ENCODE measurements around the gene ETAA1. TPM values are rescaled to one million over a fixed set of nuclear protein-coding genes. Genes with fewer than 3 reads are reported as not detected.
A peak's percentile ranks its signal among the peaks of the same experiment; 100 is the strongest.

The ETAA1 gene
- total and polyA plus RNA-seq, 2 of the 13 experiments (the other 11 are each of a cell fraction or from before 2014, with no cell fraction given), result 9.1 to 16.2 TPM

DNA sequence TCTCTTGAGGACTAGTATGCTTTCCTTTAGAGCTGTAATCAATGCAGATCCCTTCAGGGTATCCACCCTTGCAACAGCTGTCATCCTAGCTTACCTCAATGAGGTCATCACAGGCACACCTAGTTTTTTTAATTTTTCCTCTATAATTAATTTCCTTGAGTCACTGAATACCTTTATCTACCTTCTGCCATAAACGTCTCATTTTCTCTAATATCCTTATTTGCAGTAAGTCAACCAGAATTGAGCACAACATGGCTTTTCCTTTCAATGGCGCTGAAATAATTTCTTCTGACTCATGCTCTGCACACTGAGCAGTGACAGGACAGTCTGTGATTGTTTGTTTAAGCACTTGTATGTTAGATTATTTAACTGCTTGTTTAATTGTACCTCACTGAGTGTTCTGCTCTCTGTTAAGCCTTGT, 49.4 kb downstream of the ETAA1 start:
- in situ Hi-C loops (cut with HindIII; ENCODE audit: extremely low pct_ligation_motif_present, low pct_unique_long_range_greater_than_20kb), result no loop called here

DNA sequence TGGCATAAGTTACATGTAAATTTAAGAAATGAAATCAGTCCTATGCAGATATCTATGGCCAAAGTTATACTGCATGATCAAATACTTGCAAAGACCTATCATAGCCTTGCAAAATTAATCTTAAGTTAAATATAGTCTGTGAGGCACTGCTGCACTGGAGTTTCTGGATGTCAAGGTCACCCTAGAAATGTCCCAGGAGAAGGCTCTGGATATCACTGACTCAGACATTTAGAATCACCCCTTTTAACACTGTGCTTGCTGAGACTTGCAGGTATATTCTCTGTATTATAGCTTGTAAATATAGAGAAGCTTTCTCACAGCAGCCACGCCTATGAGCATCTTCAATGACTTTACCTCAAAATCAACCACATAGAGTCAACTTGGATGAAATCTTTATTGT, 51.5 kb downstream of the ETAA1 start:
- Histone ChIP-seq H3K4me2 (ENCODE audit: low read depth, low read length) (no peak overlapping the region), H3K27ac (ENCODE audit: extremely low read length, insufficient read depth, low read length) (no peak overlapping the region), H3K4me1 (ENCODE audit: insufficient read depth, low read length) (no peaks in the 10 kb centered on the region), H2AFZ (ENCODE audit: low read length) (no peak overlapping the region), H3K36me3 (replicated peaks in 1 of 2; ENCODE audit: control insufficient read depth in 1 of 2, insufficient read depth in 2 of 2, low read length in 2 of 2) (no peaks in the 10 kb centered on the region), H3K4me3 (replicated peaks in 1 of 3; ENCODE audit: insufficient read depth in 1 of 3, low read depth in 2 of 3, low read length in 3 of 3) (no peak overlapping the region), H3K9me3 (ENCODE audit: low read length) (no peaks in the 10 kb centered on the region), H3K9ac (ENCODE audit: insufficient read depth, low read depth, low read length) (no peak overlapping the region), H3K27me3 (ENCODE audit: control insufficient read depth in 1 of 2, insufficient read depth in 2 of 2, low read length in 2 of 2) (no peaks in the 10 kb centered on the region), H3K79me2 (ENCODE audit: insufficient read depth, low read length) (no peaks in the 10 kb centered on the region), H4K20me1 (ENCODE audit: insufficient read depth, low read length) (no peaks in the 10 kb centered on the region)
- TF ChIP-seq, protein P1, sequence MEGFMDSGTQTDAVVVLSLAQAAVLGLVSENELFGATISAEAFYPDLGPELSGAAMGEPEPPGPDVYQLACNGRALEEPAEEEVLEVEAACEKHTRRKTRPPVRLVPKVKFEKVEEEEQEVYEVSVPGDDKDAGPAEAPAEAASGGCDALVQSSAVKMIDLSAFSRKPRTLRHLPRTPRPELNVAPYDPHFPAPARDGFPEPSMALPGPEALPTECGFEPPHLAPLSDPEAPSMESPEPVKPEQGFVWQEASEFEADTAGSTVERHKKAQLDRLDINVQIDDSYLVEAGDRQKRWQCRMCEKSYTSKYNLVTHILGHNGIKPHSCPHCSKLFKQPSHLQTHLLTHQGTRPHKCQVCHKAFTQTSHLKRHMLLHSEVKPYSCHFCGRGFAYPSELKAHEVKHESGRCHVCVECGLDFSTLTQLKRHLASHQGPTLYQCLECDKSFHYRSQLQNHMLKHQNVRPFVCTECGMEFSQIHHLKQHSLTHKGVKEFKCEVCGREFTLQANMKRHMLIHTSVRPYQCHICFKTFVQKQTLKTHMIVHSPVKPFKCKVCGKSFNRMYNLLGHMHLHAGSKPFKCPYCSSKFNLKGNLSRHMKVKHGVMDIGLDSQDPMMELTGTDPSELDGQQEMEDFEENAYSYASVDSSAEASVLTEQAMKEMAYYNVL (CRISPR knock-in tag; IDR thresholded peaks at IDR 0.05; ENCODE audit: borderline replicate concordance), result no peak
- TF ChIP-seq DMAP1 (CRISPR knock-in tag; IDR thresholded peaks at IDR 0.05) (no peak), HNF4A (CRISPR knock-in tag; IDR thresholded peaks at IDR 0.05) (no peak), MBD4 (IDR thresholded peaks at IDR 0.05; ENCODE audit: borderline replicate concordance, low read length) (no peak), SALL1 (CRISPR knock-in tag; IDR thresholded peaks at IDR 0.05) (no peak), SP5 (CRISPR knock-in tag; IDR thresholded peaks at IDR 0.05; ENCODE audit: borderline replicate concordance, low read depth) (no peak)
- 0% methylated on average over 1 of the region's 1 CpG for WGBS (ENCODE audit: low lambda C conversion rate)
- no peak for DNase-seq (ENCODE audit: low spot score)
- ChIA-PET CTCF (ENCODE audit: low intra/inter-chr PET ratio, low total read pairs) (no interaction called here), POLR2A (no interaction called here)
- ATAC-seq, result no peak
- intact Hi-C loops (cut with micrococcal nuclease; ENCODE audit: unreplicated experiment), result no loop called here
- FAIRE-seq, result no peak
- in situ Hi-C loops (cut with HindIII; ENCODE audit: extremely low pct_ligation_motif_present, low pct_unique_long_range_greater_than_20kb), result no loop called here
- BruUV-seq (replicated peaks), result no TSS peak

More for the DNA sequence above, 49.4 kb downstream of the ETAA1 start:
- TF ChIP-seq, protein P2, sequence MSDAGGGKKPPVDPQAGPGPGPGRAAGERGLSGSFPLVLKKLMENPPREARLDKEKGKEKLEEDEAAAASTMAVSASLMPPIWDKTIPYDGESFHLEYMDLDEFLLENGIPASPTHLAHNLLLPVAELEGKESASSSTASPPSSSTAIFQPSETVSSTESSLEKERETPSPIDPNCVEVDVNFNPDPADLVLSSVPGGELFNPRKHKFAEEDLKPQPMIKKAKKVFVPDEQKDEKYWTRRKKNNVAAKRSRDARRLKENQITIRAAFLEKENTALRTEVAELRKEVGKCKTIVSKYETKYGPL (CRISPR knock-in tag; IDR thresholded peaks at IDR 0.05), result no peak
- TF ChIP-seq ZNF230 (CRISPR knock-in tag; IDR thresholded peaks at IDR 0.05) (no peak), ATF7 (IDR thresholded peaks at IDR 0.05) (0 out of 2 replicates have a peak, but pooled peaks have one; percentile 26), ATF7 (CRISPR knock-in tag; IDR thresholded peaks at IDR 0.05) (no peak)
- TF ChIP-seq, protein P3, sequence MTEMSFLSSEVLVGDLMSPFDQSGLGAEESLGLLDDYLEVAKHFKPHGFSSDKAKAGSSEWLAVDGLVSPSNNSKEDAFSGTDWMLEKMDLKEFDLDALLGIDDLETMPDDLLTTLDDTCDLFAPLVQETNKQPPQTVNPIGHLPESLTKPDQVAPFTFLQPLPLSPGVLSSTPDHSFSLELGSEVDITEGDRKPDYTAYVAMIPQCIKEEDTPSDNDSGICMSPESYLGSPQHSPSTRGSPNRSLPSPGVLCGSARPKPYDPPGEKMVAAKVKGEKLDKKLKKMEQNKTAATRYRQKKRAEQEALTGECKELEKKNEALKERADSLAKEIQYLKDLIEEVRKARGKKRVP (CRISPR knock-in tag; IDR thresholded peaks at IDR 0.05), result no peak
- Histone ChIP-seq H3K4me3 (replicated peaks in 1 of 3; ENCODE audit: insufficient read depth in 1 of 3, low read depth in 2 of 3, low read length in 3 of 3) (no peak overlapping the region), H3K36me3 (replicated peaks in 1 of 2; ENCODE audit: control insufficient read depth in 1 of 2, insufficient read depth in 2 of 2, low read length in 2 of 2) (no peaks in the 10 kb centered on the region), H3K4me2 (ENCODE audit: low read depth, low read length) (no peak overlapping the region), H4K20me1 (ENCODE audit: insufficient read depth, low read length) (no peaks in the 10 kb centered on the region), H3K27ac (ENCODE audit: extremely low read length, insufficient read depth, low read length) (no peak overlapping the region), H3K9me3 (ENCODE audit: low read length) (no peaks in the 10 kb centered on the region), H3K79me2 (ENCODE audit: insufficient read depth, low read length) (no peaks in the 10 kb centered on the region), H3K27me3 (ENCODE audit: control insufficient read depth in 1 of 2, insufficient read depth in 2 of 2, low read length in 2 of 2) (no peaks in the 10 kb centered on the region), H3K4me1 (ENCODE audit: insufficient read depth, low read length) (no peaks in the 10 kb centered on the region), H3K9ac (ENCODE audit: insufficient read depth, low read depth, low read length) (no peak overlapping the region), H2AFZ (ENCODE audit: low read length) (no peak overlapping the region)
- no peak for DNase-seq (ENCODE audit: low spot score)
- ATAC-seq, result no peak
- no TSS peak for BruUV-seq (replicated peaks)
- POLR2A ChIA-PET, result no interaction called here
- CTCF ChIA-PET (ENCODE audit: low intra/inter-chr PET ratio, low total read pairs), result no interaction called here
- WGBS (ENCODE audit: low lambda C conversion rate), result 0% methylated on average over 2 of the region's 2 CpGs
- peak; percentile 12 for FAIRE-seq
- intact Hi-C loops (cut with micrococcal nuclease; ENCODE audit: unreplicated experiment), result no loop called here

All from HepG2 (cell line).